ENCODE measurements around the gene KCNN2. TPM values are rescaled to one million over a fixed set of nuclear protein-coding genes. Genes with fewer than 3 reads are reported as not detected.

Gene KCNN2
- total RNA-seq, 1 experiment from 2014 or later: 0.27 TPM

GRCh38 chr5:114411380-114411931 is 49.6 kb downstream of the KCNN2 start:
- POLR2A ChIA-PET: no interaction called here
- Mint-ChIP-seq H3K36me3 (ENCODE audit: insufficient read depth, unreplicated experiment) (no peaks in the 10 kb centered on the region), H3K9me3 (ENCODE audit: unreplicated experiment) (no peaks in the 10 kb centered on the region), H3K27me3 (ENCODE audit: insufficient read depth, unreplicated experiment) (no peaks in the 10 kb centered on the region), H3K27ac (ENCODE audit: unreplicated experiment) (no peak overlapping the region), H3K4me1 (ENCODE audit: low read depth, unreplicated experiment) (no peaks in the 10 kb centered on the region), H3K4me3 (ENCODE audit: unreplicated experiment) (no peak overlapping the region)
- TF ChIP-seq CTCF (IDR thresholded peaks at IDR 0.05; ENCODE audit: insufficient read depth in 1 of 2, low read depth in 1 of 2, low read length in 1 of 2, severe bottlenecking in 1 of 2, unreplicated experiment in 1 of 2): no peak
- CTCF ChIA-PET: no interaction called here
- intact Hi-C loops (cut with micrococcal nuclease; ENCODE audit: unreplicated experiment): no loop called here
- Histone ChIP-seq H3K27me3 (replicated peaks; ENCODE audit: control insufficient read depth, insufficient read depth, low read length) (no peaks in the 10 kb centered on the region), H3K4me3 (ENCODE audit: low read depth, low read length) (no peak overlapping the region), H3K36me3 (ENCODE audit: control insufficient read depth, insufficient read depth, low read length) (no peaks in the 10 kb centered on the region), H3K4me1 (no peaks in the 10 kb centered on the region), H3K9me3 (no peaks in the 10 kb centered on the region)
- no peak for DNase-seq
- BruUV-seq (replicated peaks): no TSS peak

GRCh38 chr5:114412510-114413171 is 50.8 kb downstream of the KCNN2 start:
- no peaks in the 10 kb centered on the region for H3K36me3 ChIP-seq (ENCODE audit: control insufficient read depth, insufficient read depth, low read length)
- no peak overlapping the region for H3K4me3 ChIP-seq (ENCODE audit: low read depth, low read length)
- H3K27ac Mint-ChIP-seq (ENCODE audit: unreplicated experiment): no peak overlapping the region
- no peak for DNase-seq
- no TSS peak for BruUV-seq (replicated peaks)
- H3K27me3 ChIP-seq (replicated peaks; ENCODE audit: control insufficient read depth, insufficient read depth, low read length): no peaks in the 10 kb centered on the region
- POLR2A ChIA-PET: no interaction called here
- intact Hi-C loops (cut with micrococcal nuclease; ENCODE audit: unreplicated experiment): no loop called here
- no peaks in the 10 kb centered on the region for H3K4me1 Mint-ChIP-seq (ENCODE audit: low read depth, unreplicated experiment)
- H3K36me3 Mint-ChIP-seq (ENCODE audit: insufficient read depth, unreplicated experiment): no peaks in the 10 kb centered on the region
- H3K4me3 Mint-ChIP-seq (ENCODE audit: unreplicated experiment): no peak overlapping the region
- CTCF ChIA-PET: no interaction called here
- H3K9me3 ChIP-seq: no peaks in the 10 kb centered on the region
- no peak for TF ChIP-seq CTCF (IDR thresholded peaks at IDR 0.05; ENCODE audit: insufficient read depth in 1 of 2, low read depth in 1 of 2, low read length in 1 of 2, severe bottlenecking in 1 of 2, unreplicated experiment in 1 of 2)
- peaks cover 4% of the 10 kb centered on the region for H3K27me3 Mint-ChIP-seq (ENCODE audit: insufficient read depth, unreplicated experiment)
- H3K9me3 Mint-ChIP-seq (ENCODE audit: unreplicated experiment): no peaks in the 10 kb centered on the region
- no peaks in the 10 kb centered on the region for H3K4me1 ChIP-seq

- intact Hi-C loops (cut with micrococcal nuclease; ENCODE audit: unreplicated experiment): no loop called here
- no peak for DNase-seq
- CTCF ChIA-PET: no interaction called here
- no TSS peak for BruUV-seq (replicated peaks)
- no peaks in the 10 kb centered on the region for H3K36me3 ChIP-seq (ENCODE audit: control insufficient read depth, insufficient read depth, low read length)
- Mint-ChIP-seq H3K36me3 (ENCODE audit: insufficient read depth, unreplicated experiment) (no peaks in the 10 kb centered on the region), H3K27ac (ENCODE audit: unreplicated experiment) (no peak overlapping the region), H3K4me1 (ENCODE audit: low read depth, unreplicated experiment) (no peaks in the 10 kb centered on the region), H3K27me3 (ENCODE audit: insufficient read depth, unreplicated experiment) (peaks cover 4% of the 10 kb centered on the region), H3K9me3 (ENCODE audit: unreplicated experiment) (no peaks in the 10 kb centered on the region), H3K4me3 (ENCODE audit: unreplicated experiment) (no peak overlapping the region)
- H3K9me3 ChIP-seq: no peaks in the 10 kb centered on the region
- no peaks in the 10 kb centered on the region for H3K27me3 ChIP-seq (replicated peaks; ENCODE audit: control insufficient read depth, insufficient read depth, low read length)
- H3K4me1 ChIP-seq: no peaks in the 10 kb centered on the region
- no peak overlapping the region for H3K4me3 ChIP-seq (ENCODE audit: low read depth, low read length)
- TF ChIP-seq CTCF (IDR thresholded peaks at IDR 0.05; ENCODE audit: insufficient read depth in 1 of 2, low read depth in 1 of 2, low read length in 1 of 2, severe bottlenecking in 1 of 2, unreplicated experiment in 1 of 2): no peak
- POLR2A ChIA-PET: no interaction called here
These were observed 53.9 kb downstream of the KCNN2 start for GRCh38 chr5:114415760-114416159.

Measured in Caco-2 (cell line).